Measurements from ENCODE around the gene PSMG3.

PSMG3 gene

DNA sequence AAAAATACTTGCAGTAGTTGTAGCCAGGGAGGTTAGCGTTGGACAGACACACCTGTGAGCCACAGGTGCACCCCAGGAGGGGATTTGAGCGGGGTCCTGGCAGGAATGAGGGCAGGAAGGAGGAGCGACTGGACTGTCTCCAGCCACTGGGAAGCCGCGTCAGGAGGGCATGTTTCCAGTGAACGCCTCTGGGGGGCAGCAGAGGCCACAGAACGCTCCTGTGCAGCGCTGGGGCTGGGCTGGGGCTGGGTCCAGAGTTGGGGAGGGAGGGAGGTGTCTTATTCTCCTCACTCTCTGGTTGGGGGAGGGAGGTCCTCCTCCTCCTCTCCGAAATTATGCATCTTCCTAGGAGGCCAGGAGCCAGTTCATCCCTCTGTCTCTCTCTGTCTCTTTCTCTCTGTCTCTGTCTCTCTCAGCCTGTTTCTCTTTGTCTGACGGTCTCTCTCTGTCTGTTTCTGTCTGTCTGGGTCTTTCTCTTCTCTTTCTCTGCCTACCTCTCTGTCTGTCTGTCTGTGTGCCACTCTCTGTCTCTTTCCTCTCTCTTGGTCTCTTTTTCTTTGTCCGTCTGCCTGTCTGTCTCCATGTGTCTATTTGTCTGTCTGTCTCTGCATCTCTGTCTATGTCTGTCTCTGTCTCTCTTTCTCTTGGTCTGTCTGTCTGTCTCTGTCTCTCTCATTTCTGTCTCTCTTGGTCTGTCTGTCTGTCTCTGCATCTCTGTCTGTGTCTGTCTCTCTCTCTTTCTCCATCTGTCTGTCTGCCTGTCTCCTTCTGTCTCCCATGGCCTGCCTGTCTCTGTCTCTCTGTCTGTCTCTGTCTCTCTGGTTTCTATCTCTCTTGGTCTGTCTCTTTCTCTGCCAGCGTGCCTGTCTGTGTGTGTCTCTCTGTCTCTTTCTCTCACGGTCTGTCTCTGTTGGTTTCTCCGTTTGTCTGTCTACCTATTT, 9.9 kb upstream of the PSMG3 start:
- DNase-seq (ENCODE audit: low read depth): peak; percentile 65

DNA sequence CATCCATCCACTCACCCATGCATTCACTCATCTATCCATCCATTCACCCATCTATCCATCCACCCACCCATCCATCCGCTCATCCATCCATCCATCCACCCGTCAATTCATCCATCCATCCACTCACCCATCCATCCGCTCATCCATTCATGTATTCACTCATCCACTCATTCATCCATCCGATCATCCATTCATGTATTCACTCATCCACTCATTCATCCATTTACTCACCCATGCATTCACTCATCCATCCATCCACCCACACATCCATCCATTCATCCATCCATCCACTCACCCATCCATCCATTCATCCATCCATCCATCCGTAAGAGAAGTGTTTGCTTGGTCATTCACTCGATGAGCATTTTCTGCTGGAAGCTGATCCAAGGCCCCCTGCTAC, 8.7 kb upstream of the PSMG3 start:
- no peak for DNase-seq (ENCODE audit: low read depth)

DNA sequence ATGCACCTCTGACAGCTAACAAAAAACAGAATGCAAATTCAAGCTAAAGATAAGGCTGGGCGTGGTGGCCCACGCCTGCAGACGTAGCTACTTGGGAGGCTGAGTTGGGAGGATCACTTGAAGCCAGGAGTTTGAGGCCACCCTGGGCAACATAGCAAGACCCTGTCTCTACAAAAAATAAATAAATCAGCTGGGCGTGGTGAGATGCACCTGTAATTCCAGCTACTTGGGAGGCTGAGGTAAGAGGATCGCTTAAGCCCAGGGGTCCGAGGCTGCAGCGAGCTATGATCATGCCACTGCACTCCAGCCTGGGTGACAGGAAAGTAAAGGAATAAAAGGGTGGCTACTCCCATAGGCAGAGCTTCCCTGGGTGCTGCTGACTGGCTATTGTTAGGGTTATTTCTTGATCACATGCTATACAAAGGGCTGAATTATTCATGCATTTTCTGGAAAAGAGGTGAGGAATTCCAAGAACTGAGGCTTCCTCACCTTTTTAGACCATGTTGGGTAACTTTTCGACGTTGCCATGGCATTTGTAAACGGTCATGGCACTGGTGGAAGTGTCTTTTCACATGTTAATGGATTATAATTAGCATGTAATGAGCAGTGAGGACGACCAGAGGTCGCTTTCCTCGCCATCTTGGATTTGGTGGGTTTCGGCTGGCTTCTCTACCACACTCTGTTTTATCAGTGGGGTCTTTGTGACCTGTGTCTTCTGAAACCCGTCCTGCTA, 6.9 kb upstream of the PSMG3 start:
- no peak for DNase-seq (ENCODE audit: low read depth)

DNA sequence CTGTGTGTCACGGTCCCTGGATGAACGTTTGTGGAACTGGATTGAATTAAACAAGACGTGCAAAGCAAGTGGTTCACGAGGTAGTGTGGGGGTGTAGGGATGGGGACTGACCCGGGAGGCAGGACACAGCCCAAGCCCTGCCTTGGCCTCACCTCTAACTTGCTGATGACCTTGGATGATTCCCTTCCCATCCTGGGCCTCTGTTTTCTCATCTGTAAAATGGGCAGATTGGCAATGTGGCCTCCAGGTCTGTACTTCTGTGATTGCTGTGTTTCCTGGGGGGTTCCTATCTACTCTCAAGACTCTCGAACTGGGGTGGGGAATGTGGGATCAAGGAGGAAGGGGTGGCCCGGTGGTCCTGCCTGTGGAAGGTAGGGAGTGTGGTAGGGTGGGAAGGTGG, 6.0 kb upstream of the PSMG3 start:
- no peak for DNase-seq (ENCODE audit: low read depth)

DNA sequence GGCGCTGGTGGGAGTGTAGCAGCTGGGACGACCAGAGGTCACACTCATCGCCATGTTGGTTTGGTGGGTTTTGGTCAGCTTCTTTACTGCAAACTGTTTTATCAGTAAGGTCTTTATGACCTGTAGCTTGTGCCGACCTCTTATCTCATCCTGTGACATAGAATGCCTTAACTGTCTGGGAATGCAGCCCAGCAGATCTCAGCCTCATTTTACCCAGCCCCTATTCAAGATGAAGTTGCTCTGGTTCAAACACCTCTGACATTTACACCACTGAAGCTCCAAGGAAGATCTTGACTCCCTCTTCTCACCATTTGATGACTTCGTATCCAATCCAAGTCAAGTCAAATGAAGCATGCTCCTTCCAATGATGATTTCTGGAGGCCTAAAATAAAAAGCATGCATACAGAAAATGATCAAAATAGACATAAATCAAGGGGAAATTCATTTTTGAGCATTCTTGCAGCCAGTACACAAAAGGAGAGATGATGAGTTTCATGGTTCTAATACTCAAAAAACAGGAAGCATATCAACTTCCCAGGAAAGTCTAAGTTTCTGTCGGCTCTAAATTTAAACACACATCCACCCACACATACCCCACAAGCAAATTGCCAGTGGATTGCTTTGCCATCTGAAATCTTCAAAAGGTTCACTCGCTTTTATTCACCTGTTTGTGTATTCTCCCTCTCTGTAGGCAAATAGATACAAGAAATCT, 2.4 kb upstream of the PSMG3 start:
- DNase-seq (ENCODE audit: low read depth): no peak

DNA sequence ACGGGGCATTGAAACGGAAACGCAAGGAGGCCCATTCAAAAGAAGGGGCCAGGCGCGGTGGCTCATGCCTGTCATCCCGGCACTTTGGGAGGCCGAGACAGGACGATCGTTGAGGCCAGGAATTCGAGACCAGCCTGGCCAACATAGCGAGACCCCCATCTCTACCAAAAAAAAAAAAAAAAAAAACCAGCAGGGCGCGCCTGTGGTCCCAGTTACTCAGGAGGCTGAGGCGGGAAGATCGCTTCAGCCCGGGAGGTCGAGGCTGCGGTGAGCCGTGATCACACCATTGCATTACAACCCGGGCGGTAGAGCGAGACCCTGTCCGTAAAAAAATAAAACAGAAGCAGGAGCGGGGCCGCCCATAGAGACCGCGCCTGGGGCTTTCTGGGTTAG, 396 bp downstream of the PSMG3 start:
- no peak for DNase-seq (ENCODE audit: low read depth)

DNA sequence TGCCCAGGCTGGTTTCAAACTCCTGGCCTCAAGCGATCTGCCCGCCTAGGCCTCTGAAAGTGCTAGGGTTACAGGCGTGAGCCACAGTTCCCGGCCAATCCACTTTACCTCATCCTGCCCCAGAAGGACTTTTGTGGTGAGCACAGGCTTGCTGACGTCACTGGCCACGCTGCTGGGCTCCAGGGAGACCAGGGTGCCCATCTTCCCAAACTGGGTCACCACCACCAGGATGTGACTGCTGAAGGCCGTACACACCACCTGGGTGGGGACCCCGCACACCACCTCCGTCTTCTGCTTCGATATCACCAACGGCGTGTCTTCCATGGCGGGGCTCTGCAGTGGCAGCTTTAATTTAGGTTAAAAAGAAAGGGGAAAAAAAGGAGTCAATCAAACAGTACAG, 816 bp downstream of the PSMG3 start:
- DNase-seq (ENCODE audit: low read depth): no peak

DNA sequence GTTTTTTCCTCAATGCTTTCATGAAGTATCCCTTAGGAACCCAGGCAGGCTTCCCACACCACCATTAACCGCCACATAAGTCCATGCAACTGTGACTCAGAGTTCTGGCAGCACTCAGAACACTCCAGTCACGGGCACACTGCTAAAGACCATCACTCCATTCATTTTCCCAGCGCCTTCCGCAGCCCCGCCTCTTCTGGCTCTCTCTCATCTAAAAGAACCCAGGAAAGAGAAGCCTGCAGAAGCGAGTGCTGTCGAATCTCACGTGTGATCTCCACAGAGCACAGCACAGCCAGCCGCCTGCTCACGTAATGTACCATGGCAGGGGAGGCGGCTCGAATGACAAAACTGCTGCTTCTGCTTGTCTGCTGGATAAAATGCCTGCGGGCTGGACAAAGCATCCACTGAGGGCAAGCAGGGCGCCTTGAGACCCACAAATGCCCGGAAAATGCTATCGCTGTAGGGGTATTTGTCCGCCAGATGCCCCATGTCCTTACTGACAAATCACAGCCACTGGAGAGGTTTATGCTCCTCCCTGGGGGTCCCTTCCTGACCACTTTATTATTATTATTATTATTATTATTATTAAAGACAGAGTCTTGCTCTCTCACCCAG, 1.8 kb downstream of the PSMG3 start:
- no peak for DNase-seq (ENCODE audit: low read depth)

DNA sequence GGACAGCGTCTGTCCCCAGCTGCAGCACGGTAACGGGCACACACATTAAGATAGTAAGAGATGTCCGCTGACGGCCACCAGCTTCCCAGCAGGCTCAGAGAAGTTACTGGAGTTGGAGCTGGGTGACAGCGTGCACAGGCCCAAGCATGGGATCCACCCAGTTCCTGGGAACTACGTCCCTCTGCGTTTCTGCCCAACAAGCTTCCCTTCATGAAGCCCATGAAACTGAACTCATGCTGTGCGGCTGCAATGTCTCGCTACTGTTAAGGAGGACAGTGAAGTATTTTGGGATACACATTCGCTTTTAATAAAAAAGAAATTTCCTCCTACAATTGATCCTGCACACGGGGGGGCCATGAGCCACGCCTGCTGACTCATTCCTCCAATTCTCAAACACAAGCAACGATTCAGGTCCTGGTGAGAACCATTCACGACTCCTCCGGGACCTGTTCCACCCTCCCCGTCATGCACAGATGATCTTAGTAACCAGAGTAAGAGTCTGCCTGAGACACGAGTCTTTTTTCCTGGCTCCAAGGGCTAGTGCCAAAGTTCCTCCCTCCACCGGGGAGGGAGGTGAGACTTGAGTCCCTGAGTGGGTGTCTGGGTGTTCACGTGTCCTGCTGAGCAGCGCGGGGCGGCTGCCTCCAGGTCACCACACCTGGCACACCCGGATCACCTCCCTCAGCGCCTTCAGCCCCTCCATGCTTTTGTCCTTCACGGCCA, 2.6 kb downstream of the PSMG3 start:
- DNase-seq (ENCODE audit: low read depth): no peak

DNA sequence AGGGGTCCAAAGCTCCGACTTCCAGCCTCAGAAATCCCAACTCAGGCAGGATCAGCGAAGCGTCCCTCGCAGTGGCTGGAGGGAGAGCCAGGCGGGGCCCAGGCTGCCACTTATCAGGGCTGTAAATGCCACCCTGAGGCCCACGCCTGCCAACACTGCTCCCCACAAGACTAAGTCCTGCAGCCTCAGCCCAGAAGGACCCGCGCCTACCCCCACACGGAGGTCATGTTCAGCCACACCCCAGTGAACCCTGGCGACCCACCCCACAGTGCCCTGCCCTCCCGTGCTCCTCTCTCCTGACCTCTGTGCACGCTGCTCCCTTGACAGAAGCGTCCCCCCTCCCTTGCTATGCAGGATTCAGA, 3.2 kb downstream of the PSMG3 start:
- DNase-seq (ENCODE audit: low read depth): no peak

DNA sequence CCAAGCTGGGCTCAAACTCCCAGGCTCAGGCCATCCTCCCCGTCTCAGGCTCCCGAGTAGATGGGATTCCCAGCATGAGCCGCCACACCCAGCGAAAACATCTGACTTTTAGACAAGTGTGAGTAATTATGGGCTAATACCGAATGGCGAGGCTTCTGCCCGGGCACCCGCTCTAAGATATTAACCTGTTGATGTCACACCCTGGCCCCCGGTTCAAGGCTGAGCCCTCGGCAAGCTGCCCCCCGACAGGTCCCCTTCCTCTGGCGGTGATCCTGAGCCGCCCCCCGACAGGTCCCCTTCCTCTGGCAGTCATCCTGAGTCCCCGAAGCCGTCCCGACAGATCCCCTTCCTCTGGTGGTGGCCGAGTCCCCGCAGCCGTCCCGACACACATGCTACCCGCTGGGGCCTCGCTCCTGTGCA, 5.2 kb downstream of the PSMG3 start:
- DNase-seq (ENCODE audit: low read depth): no peak

DNA sequence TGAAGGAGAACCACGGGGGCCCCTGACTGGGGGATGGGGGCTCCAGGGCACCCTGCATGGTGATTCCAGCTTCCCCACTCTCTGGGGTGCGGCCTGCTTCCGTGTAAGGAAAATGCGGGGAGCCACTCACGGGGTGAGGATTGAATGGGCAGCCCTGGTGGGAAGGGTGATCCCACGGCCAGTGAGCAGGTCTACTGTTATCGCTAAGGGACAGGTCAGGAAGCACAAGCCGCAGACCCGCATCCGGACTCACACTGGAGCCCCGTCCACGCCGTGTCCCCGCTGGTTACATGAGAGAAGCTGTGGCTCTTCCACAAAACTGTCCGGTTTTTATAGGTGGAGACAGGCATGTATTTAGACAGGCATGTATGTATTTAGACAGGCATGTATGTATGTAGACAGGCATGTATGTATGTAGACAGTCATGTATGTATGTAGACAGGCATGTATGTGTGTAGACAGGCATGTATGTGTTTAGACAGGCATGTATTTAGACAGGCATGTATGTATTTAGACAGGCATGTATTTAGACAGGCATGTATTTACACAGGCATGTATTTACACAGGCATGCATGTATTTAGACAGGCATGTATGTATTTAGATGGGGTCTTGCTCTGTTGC, 5.7 kb downstream of the PSMG3 start:
- no peak for DNase-seq (ENCODE audit: low read depth)

DNA sequence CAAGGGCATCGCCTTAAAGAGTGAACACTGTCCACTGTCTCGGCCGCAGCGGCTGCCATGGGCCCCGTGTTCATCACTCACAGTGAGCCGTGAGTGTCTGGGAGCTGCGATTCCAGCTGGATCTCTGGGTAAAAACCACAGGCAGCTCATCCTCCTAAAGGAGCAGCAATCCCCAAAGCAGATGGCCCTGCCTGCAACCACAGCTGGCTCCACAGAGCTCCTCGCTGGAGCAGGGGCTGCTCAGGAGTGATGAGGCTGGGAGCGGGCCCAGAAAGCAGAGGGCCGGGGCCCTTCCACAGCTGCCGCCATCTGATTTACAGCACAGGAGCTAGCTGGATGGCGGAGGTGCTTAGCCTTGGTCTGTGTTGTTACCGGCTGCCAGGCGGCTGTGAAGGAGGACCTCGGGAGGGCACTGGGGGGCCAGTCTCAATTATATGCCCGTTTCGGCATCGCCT, 7.2 kb downstream of the PSMG3 start:
- DNase-seq (ENCODE audit: low read depth): no peak

DNA sequence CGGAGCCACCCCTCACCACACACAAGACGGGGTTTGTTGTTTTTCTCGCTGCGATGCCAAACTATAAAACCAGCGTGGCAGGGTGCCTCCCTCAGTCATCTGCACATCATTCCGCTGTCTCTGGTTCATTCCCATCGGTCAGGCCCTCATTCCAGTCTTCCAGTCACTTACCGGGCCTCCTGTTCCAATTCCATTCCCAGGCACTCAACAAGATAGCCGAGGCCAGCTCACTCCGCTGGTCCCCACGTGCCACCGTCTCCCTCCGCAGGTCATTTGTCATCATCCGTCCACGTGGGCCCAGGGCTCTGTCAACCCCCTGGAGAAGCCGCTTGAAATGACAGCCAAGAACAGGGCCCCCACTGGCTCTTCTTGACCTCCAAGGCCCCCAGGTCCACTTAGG, 7.7 kb downstream of the PSMG3 start:
- DNase-seq (ENCODE audit: low read depth): no peak

DNA sequence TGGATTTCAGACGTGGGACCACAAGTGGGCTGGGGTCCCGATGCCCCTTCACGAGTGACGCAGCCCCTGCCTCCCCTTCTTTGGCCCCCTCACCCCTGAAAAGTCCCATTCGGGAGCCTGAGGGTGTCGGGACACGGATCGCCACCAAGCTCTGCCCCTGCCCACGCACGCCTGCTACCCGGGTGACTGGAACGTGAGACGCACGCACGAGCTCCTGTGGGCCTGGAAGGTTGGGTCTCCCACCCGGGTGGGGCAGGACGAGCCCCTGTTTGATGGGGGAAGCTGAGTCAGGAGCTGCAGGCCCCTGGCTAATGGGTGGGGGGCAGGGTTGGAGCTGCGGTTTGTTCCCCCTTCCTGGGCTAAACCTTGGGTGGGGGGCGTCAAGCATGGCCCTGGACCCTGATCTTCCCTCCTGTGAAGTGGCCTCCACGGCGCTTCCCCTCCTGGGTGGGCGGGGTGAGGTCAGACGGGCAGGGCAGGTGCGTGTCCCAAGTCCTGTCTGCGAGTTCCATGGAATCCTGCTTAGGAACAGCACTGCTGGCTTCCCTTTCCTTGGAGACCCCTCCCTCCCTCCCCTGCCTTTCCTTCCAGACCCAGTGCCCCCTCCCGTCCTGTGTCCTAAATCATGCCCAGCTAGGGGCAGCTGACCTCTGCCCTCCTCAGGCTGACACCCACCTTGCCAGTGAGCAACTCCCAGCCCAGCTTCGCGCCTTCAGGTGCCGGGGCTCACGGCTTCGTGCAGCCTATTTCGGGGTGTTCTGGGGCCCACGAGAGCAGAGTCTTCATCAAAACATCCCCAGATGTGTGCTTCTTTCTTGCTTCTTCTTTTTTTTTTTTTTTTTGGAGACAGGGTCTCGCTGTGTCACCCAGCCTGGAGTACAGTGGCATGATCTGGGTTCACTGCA, 8.5 kb downstream of the PSMG3 start:
- no peak for DNase-seq (ENCODE audit: low read depth)

DNA sequence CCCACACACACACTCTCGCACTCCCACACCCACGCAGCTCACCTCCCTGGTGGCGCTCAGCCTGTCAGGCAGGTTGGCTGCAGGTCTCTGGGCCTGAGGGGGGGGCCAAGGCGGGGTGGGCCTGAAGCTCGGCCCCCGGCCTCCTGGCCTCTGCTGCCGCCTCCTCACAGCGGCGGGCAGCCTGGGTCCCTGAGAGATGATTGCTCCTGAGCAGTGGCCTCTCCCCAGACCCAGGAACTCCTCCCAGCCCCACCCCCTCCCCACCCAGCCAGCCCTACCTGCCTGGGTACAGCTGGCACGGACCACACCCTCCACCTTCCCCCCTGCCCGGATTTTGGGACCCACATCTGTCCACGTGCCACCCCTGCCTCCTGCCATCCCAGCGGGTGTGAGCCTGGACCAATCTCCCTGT, 9.2 kb downstream of the PSMG3 start:
- DNase-seq (ENCODE audit: low read depth): no peak

DNA sequence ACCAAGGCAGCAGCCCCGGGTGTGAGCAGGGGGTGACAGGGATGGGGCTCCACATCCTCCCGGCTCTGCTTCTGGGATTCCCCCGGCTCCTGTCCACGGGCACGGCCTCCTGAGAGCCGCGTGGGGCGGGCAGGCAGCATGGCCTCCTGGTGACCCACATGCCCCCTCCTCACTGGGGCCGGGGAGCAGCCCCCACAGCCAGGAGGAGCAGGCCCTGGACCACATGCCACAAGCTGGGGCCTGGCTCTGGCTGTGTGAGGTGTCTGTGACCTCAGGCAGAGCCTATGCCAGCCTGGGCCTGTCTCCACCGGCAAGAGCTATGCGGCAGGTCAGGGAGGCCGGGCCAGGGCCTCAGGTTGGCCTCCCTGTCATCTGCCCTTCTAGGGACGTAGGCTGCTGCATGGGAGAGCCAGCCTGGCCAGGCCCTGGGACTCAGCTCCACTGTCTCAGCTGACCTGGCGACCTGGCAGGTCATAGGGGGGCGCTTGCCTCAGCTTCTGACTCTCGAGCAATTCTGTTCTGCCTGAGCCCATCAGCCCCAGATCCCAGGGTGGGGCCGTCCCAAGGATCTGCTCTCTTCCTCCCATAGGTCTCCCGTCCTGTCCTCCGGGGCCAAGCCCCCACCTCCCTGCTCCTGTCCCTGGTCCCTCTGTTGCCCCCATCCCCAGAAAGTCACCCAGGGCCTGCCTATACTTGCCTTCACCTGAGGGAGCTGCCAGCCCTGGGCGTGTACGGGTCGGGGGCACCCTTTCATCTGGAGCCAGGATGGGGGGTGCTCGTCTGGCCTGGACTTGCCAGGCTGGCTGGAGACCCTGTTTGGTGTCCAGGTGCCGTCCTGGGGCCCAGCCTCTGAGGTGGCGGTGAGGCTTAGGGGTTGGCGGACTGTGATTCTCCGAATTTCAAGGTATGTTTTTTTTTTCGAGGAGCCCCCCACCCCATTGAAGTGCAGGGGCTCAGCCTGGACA, 9.9 kb downstream of the PSMG3 start:
- DNase-seq (ENCODE audit: low read depth): no peak

DNA sequence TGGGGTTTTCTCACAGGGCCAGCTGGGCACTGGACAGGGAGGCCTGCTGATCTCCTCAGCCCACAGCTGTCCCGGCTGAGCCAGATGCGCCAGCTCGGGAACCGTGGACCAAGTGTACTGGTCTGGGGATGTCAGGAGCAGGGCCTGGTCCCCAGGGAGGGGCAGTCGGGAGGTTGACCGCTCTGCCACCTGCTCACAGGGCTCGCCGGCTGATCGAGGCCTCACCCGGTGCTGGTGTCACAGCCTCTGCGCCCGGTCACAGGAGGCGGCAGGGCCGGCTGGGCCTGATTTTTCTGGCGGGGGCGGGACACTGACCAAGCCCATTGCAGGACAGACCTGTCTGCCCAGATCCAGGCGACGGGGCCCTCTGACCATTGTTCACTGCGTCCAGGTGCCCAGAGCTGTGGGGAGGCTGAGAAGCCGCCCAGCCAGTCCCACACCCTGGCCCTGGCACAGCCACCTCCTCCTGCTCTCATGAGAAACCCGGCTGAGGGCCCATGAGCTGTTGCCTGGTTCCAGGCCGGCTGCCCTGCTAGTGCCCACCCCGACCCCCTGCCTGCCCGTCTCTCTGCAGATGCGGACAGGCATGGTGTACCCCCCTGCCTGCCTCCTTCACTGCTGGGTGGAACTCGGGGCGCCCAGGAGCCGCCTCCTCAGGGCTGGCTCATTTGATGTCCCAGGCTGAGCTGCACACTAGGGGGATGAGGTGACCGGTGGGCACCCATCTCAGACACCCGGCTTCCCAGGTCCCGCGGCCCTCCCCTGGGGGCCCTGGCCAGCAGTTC, 10.8 kb downstream of the PSMG3 start:
- no peak for DNase-seq (ENCODE audit: low read depth)

Data from stimulated activated CD8-positive, alpha-beta memory T cell treated with anti-CD3 and anti-CD28 coated beads, Interleukin-4, amount 100 ng/mL, for 24 hours (primary cell).